ENCODE data around the gene SRRM2.

SRRM2 gene

GRCh38 chr16:2752035-2752849, at the start of gene SRRM2:
Gene SRRM2, plus strand, starts transcription at chr16:2752638. Its CDS starts 3,727 bp downstream, at chr16:2756365.
- TF ChIP-seq CTCF (IDR thresholded peaks at IDR 0.05; ENCODE audit: low read depth, low read length), result no peak
- peak within 1 kb of the TSS; percentile 82 for H3K4me3 ChIP-seq (ENCODE audit: low read depth, low read length)

GRCh38 chr16:2702871-2703745, 49.3 kb upstream of the SRRM2 start:
- no peak overlapping the region for H3K4me3 ChIP-seq (ENCODE audit: low read depth, low read length)

GRCh38 chr16:2704166-2704982, 48.1 kb upstream of the SRRM2 start:
- no peak overlapping the region for H3K4me3 ChIP-seq (ENCODE audit: low read depth, low read length)
- TF ChIP-seq CTCF (IDR thresholded peaks at IDR 0.05; ENCODE audit: low read depth, low read length), result no peak

More at GRCh38 chr16:2702871-2703745, 49.3 kb upstream of the SRRM2 start:
- TF ChIP-seq CTCF (IDR thresholded peaks at IDR 0.05; ENCODE audit: low read depth, low read length), result no peak

GRCh38 chr16:2704983-2705275, 47.5 kb upstream of the SRRM2 start:
- no peak overlapping the region for H3K4me3 ChIP-seq (ENCODE audit: low read depth, low read length)
- no peak for TF ChIP-seq CTCF (IDR thresholded peaks at IDR 0.05; ENCODE audit: low read depth, low read length)

GRCh38 chr16:2705351-2705750, 47.1 kb upstream of the SRRM2 start:
- TF ChIP-seq CTCF (IDR thresholded peaks at IDR 0.05; ENCODE audit: low read depth, low read length), result no peak

GRCh38 chr16:2706085-2706484, 46.4 kb upstream of the SRRM2 start:
- H3K4me3 ChIP-seq (ENCODE audit: low read depth, low read length), result no peak overlapping the region
- no peak for TF ChIP-seq CTCF (IDR thresholded peaks at IDR 0.05; ENCODE audit: low read depth, low read length)

More at GRCh38 chr16:2705351-2705750, 47.1 kb upstream of the SRRM2 start:
- H3K4me3 ChIP-seq (ENCODE audit: low read depth, low read length), result no peak overlapping the region

All from WI38 (cell line).